Stimulated activated CD8-positive, alpha-beta memory T cell treated with anti-CD3 and anti-CD28 coated beads, Interleukin-12 subunit alpha, Interleukin-12 subunit beta, amount 100 ng/mL, for 1 hour (primary cell): Measurements from ENCODE around the gene MATK.

Experiments
- DNase-seq: peaks from one replicate; pipeline ENCODE4 v3.0.0-alpha.2; 2020; ENCODE audit warnings: low read depth

MATK gene, protein sequence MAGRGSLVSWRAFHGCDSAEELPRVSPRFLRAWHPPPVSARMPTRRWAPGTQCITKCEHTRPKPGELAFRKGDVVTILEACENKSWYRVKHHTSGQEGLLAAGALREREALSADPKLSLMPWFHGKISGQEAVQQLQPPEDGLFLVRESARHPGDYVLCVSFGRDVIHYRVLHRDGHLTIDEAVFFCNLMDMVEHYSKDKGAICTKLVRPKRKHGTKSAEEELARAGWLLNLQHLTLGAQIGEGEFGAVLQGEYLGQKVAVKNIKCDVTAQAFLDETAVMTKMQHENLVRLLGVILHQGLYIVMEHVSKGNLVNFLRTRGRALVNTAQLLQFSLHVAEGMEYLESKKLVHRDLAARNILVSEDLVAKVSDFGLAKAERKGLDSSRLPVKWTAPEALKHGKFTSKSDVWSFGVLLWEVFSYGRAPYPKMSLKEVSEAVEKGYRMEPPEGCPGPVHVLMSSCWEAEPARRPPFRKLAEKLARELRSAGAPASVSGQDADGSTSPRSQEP

DNA sequence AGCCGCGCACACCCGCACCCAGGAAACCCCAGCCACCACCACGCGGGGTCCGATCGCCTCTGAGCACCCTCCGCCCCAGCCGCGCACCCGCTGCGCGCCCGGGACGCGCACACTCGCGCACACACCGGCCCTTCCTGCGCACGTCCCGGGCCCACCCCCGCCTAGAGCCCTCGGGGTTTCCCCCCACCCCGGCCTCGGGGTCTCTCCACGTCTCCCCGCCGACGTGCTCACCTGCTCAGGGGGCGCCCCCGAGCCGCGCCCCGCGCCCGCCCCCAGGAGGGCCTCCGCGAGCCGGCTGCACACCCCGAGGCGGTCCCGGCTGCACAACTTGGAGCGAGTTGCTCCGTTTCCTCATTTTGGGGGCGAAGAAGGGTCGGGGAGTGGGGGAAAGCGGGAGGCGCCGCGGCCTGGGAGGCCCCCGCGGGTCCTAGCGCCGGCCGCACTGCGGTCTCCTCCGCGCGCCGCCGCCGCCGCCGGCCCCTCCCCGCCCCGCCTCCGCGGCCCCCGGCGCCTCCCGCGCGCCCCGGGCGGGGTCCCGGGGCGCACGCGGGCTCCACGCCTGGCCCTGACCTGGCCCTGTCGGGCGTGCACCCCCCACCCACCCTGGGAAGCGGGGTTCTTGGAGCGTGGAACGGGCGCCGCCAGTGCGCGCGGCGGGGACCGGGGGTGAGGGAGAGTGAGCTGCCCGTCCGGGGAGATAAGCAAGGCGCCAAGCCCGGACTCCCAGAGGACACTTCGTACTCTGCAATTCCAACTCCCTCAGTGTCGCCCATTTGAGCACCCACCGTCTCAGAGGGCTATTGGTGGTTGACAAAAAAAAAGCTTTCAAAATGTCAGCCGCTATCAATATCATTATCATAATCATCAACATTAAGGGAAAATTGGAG, at the start of gene MATK:
TSS of gene MATK (minus strand) at position 444 of the 887 bp plus-strand sequence. CDS start 1,246 bp downstream, outside the sequence.
- no peak for DNase-seq

DNA sequence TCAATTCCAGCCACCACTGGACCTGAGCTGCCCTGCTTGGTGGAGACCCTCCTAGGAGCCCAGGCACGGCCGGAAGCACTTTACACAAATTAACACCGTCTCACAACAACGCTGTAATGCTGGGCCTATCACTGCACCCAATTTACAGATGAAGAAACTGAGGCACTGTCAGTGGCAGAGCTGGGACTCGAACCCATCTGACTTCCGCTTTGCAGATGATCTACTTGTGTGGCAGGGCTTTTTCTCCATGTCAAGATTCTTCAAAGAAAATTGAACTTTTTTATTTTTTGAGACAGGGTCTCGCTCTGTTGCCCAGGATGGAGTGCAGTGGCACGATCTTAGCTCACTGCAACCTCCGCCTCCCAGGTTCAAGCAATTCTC, 48.9 kb upstream of the MATK start:
- no peak for DNase-seq

DNA sequence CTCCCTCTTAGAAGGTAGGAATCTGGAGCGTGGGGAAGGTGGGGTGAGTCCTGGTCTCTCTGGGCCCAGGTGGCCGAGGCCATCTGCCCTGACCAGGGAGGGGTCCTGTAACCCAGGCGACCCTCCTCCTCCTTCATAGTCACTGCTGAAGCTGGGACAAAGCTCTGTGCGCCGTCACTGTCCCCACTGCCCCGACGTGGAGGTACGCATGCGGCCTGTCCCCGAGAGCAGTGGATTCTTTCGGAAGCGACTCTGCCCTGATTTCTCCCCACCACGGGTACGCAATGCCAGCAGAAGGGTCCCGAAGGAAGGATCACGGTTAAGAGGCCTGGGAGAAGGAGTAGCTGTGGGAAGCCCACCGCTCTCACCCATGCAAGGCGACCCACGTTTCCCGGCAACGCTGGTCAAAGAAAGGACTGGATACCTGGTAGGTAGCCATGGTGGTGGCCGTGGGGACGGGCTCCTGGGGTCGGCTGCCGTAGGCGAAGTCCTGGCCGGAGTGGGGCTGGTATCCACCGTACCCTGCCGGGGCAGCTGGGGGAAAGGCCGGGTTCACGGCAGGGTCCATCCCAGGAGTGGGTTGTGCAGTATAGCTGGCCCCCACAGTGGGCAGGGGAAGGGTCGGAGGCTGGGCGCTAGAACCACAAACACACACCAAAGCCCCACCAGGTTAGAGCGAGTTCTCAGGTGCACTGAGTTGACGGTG, 48.3 kb upstream of the MATK start:
- DNase-seq: no peak

DNA sequence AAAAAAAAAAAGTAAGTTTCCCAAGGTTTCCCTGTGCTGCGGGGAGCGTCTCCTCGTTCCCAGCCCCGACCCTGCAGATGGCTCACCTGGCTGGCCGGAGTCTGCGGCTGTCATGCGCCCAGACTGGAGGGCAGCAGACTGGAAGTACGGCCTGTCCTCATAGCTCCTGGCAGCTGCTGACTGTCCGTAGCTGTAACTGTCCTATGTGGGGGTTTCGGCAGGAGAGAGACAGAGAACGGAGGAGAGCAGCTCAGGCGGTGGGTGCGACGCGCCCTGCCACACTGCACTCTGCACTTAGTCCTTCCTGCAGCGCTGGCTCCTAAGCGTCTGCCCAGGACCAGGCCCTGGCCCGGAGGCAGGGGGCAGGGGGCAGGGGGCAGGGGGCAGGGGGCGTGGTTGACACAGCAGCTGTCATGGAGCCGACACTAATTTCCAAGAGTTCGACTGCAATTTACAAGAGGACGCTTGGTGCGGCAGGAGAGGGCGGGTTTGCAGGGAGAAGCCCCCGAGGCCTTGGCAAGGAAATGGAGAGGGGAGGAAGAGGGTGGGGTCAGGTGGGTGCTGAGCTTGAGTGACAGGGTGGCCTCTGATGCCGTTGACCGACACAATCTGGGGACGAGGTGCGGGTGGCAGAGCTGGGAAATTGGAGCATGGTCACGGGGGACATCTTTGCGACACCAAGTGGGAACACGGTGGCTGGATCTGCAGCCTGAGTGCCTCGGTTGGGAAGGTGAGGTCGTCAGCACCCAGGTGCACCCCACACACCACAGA, 47.6 kb upstream of the MATK start:
- DNase-seq: no peak

DNA sequence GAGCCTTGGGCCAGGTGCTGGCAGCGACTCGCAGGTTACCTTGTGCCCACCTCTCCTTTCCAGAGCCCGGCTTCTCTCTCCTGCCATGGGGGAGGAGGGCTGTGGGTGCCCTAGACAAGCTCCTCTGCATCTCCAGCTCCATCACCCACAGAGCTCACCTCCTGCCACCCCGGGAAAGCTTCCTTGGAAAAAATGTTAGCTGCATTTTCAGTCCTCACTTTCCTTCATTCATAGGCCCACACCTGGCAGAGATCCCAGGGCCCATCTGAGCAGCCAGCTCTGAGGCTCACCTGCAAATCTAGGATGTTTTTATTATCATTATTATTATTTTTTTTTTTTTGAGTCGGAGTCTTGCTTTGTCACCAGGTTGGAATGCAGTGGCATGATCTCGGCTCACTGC, 45.8 kb upstream of the MATK start:
- DNase-seq: no peak

- DNase-seq: no peak
These were observed 45.4 kb upstream of the MATK start for GRCh38 chr19:3831601-3832000.

DNA sequence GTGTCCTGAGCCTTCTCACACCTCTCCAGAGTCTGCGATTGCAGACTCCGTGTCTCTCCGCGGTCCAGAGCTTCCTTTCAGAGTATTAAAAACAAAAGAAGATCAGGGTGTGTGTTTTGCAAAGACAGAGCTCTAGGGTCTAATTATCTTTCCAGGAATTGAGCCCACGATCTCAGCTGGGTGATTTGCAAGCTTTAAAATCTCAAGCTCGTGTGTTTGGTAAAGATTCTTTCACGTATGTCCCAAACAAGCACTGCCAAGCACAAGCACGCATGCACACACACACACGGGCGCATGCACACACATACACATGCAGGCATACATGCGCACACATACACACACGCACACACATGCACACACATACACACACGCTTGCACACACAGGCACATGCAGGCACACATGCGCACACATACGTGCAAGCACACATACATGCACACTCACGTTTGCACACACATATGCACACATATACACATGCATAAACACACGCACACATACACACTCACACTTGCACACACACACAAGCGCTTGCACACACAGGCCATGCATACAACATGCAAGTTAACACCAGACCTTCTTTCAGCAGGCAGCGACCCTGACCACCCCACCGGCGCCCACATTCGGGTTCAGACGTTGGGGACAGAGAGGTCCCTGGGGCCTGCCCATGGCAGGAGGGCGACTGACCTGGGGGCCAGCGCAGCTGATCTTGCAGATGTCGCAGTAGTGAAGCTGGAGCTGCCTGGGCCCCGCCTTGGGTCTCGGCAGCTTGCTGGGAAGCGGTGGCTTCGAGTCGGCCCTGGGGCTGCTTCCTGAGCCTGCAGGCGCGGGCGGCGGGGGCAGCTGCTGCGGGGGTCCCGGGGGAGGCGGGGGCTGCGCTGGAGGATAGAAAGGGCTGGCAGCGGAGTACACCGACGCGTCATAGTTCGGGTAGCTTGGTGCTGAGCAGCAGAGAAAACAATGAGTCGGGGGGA, 44.7 kb upstream of the MATK start:
- DNase-seq: no peak

DNA sequence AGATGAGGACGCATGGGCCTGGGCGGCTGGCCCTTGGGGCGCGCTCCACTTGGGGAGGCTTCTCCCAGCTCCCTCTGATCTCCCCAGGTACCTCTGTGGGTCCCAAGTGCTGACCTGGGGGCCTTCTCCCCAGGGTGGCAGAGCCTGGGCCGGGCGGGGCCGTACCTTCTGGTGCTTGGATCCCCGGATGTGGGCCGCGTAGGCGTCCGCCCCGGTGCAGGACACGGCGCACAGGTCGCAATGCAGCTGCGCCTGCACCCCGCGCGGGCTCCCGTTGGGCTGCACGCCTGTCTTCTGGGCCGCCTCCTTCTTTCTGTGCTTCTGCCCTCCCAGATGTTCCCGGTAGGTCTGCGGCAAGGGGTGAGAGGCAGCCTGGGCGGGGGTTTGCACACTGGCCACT, 41.1 kb upstream of the MATK start:
- DNase-seq: no peak

DNA sequence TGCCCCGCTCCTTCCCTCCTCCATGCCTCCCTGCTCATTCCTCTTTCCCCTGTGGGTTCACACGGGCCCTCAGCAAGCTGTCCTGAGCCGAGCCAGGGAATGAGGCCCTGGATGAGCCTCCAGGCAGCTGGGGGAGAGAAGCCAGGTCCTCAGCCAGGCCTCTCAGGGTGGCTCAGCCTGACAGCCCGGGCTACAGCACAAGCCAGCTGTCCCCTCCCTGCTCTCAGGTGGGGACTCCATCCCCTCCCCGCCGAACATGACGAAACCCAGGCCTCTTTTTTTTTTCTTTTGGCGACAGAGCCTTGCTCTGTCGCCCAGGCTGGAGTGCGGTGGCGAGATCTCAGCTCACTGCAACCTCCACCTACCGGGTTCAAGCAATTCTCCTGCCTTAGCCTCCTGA, 40.0 kb upstream of the MATK start:
- no peak for DNase-seq

GRCh38 chr19:3825286-3825956, 39.2 kb upstream of the MATK start:
- DNase-seq: no peak

DNA sequence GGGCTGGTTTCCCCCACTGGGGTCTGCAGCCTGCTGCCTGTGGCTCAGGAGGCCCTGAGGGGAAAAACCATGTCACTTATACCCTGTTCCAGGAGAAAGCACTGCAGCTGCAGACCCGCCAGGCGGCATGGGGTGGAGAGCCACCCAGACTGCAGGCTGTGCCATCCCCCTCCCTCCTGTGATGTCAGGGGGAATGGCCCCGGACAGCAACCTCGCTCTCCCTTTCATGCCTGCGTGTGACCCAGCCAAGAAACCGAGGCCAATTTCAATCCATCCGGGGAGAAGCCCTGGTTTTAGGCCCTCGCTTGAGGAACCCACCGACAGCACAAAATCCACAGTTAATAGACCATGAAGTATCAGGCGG, 37.2 kb upstream of the MATK start:
- no peak for DNase-seq

DNA sequence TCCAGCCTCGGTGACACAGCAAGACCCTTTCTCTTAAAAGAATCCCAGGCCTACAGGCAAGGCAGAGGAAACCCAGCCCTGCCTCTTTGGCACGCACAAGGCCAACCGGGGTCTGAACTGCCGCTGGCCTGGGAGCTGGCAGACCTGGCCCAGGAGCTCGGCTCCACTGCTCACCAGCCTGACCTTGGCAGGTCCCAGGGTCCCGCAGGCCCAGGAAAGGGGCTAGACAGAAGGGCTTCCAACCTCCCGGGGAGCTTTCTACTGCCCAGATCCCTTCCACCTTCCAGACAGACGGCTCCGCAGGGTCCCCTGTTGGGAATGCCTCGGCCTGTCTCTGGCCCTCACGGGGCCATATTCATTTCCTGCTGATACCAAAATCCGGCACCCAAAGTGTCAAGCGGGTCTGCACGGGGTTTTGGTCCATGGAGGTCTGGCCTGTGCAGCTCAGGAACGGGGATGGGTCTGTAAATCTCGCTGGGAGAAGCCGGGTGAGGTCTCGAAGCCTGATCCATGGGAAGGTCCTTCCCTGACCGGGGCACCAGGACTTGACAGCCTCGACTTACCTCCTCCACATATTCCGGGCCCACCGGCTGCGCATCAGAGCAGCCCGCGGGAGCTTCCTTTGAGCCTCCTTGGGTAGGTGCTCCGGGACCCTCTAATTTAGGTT, 36.6 kb upstream of the MATK start:
- no peak for DNase-seq

- peak; percentile 81 for DNase-seq
These were observed 35.7 kb upstream of the MATK start for GRCh38 chr19:3821857-3822364.

- DNase-seq: no peak
These were observed 35.0 kb upstream of the MATK start for GRCh38 chr19:3821156-3821555.

DNA sequence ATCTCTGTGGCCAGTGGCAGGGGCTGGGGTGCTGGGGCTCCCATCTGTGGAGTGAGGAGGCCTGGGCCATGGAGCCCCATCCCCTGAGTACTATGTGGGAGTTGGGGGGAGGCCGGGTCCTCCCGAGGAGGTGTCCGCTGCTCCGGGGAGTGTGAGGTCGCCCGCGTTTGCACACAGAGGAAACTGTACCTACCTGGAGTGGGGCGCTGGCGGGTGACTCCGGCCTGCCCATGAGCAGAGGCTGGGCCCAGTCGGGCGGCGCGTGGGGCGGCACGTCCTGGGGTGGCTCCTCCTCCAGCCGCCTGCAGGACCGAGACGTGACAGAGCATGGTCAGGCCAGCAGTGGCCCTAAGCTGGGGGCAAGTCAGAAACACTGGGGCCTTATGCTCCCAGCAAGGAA, 33.8 kb upstream of the MATK start:
- DNase-seq: no peak

- no peak for DNase-seq
These were observed 32.7 kb upstream of the MATK start for GRCh38 chr19:3818918-3819317.

- DNase-seq: no peak
These were observed 32.3 kb upstream of the MATK start for GRCh38 chr19:3818466-3818865.

DNA sequence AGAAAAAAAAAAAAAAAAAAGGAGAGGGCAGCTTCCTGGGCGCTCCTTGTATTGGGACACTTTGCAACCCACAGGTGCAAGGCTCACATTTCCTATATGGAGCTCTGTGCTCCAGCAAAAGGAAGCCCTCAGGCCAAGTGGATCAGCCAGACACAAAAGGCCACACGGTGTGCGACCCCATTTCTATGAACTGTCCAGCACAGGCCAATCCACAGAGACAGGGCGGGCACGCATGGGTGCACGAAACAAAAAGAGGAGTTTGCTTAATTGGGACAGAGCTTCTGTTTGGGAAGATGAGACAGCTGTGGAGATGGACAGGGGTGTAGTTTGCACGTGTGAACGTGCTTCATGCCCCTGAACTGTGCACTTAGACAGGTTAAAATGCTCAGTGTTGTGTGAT, 31.6 kb upstream of the MATK start:
- no peak for DNase-seq

GRCh38 chr19:3816566-3817218, 30.5 kb upstream of the MATK start:
- DNase-seq: no peak
